Measurements from ENCODE around the gene HSD17B2. TPM values are rescaled to one million over a fixed set of nuclear protein-coding genes. Genes with fewer than 3 reads are reported as not detected.
A peak's percentile ranks its signal among the peaks of the same experiment; 100 is the strongest.

The HSD17B2 gene
- total RNA-seq, 1 donor from 2014 or later: 398 TPM

- DNase-seq (ENCODE audit: low read depth in 2 of 2): no peak
These were observed 15.5 kb upstream of the HSD17B2 start for GRCh38 chr16:82019535-82019934.

- DNase-seq (ENCODE audit: low read depth in 2 of 2): no peak
These were observed 15.0 kb upstream of the HSD17B2 start for GRCh38 chr16:82020051-82020450.

GRCh38 chr16:82023206-82023605 lies 11.8 kb upstream of the HSD17B2 start:
- DNase-seq (ENCODE audit: low read depth in 2 of 2): no peak

- no peak for DNase-seq (ENCODE audit: low read depth in 2 of 2)
These were observed 10.7 kb upstream of the HSD17B2 start for GRCh38 chr16:82024316-82024715.

- no peak for DNase-seq (ENCODE audit: low read depth in 2 of 2)
These were observed 10.2 kb upstream of the HSD17B2 start for GRCh38 chr16:82024883-82025282.

GRCh38 chr16:82027629-82028064 lies 7.4 kb upstream of the HSD17B2 start:
- no peak for DNase-seq (ENCODE audit: low read depth in 2 of 2)

- peak; percentile 58 to 86 for DNase-seq (ENCODE audit: low read depth in 2 of 2)
These were observed 3.7 kb upstream of the HSD17B2 start for GRCh38 chr16:82031116-82032084.

GRCh38 chr16:82033006-82033405 lies 2.0 kb upstream of the HSD17B2 start:
- no peak for DNase-seq (ENCODE audit: low read depth in 2 of 2)

GRCh38 chr16:82033683-82034300 lies 1.3 kb upstream of the HSD17B2 start:
- DNase-seq (ENCODE audit: low read depth in 2 of 2): peak in 1 of 2 donors; percentile 44

- no peak for DNase-seq (ENCODE audit: low read depth in 2 of 2)
These were observed 2.2 kb downstream of the HSD17B2 start for GRCh38 chr16:82037251-82037650.

- peak; percentile 63 to 88 for DNase-seq (ENCODE audit: low read depth in 2 of 2)
These were observed 2.6 kb downstream of the HSD17B2 start for GRCh38 chr16:82037666-82038065.

GRCh38 chr16:82040296-82040695 lies 5.2 kb downstream of the HSD17B2 start:
- no peak for DNase-seq (ENCODE audit: low read depth in 2 of 2)

GRCh38 chr16:82041542-82041941 lies 6.5 kb downstream of the HSD17B2 start:
- DNase-seq (ENCODE audit: low read depth in 2 of 2): no peak

GRCh38 chr16:82042144-82042543 lies 7.1 kb downstream of the HSD17B2 start:
- DNase-seq (ENCODE audit: low read depth in 2 of 2): no peak

- no peak for DNase-seq (ENCODE audit: low read depth in 2 of 2)
These were observed 7.8 kb downstream of the HSD17B2 start for GRCh38 chr16:82042846-82043245.

- DNase-seq (ENCODE audit: low read depth in 2 of 2): peak in 1 of 2 donors; percentile 42
These were observed 8.9 kb downstream of the HSD17B2 start for GRCh38 chr16:82043680-82044584.

- no peak for DNase-seq (ENCODE audit: low read depth in 2 of 2)
These were observed 9.5 kb downstream of the HSD17B2 start for GRCh38 chr16:82044585-82044911.

- DNase-seq (ENCODE audit: low read depth in 2 of 2): no peak
These were observed 10.4 kb downstream of the HSD17B2 start for GRCh38 chr16:82045465-82045864.

- DNase-seq (ENCODE audit: low read depth in 2 of 2): no peak
These were observed 11.5 kb downstream of the HSD17B2 start for GRCh38 chr16:82046541-82046940.

GRCh38 chr16:82046941-82047340 lies 11.9 kb downstream of the HSD17B2 start:
- DNase-seq (ENCODE audit: low read depth in 2 of 2): no peak

GRCh38 chr16:82047374-82047773 lies 12.3 kb downstream of the HSD17B2 start:
- DNase-seq (ENCODE audit: low read depth in 2 of 2): no peak

- no peak for DNase-seq (ENCODE audit: low read depth in 2 of 2)
These were observed 12.7 kb downstream of the HSD17B2 start for GRCh38 chr16:82047787-82048186.

All from lung microvascular endothelial cell (primary cell).